SIG-M5 treated with dmso at 0.1 percent for 504 hours (cell line): Measurements from ENCODE around the gene UBAC2.

Experiments used
- DNase-seq: peaks from one replicate; lab custom pipeline; 2025; ENCODE audit not compliant: unreplicated experiment; lab: John Stamatoyannopoulos, UW

Gene UBAC2

DNA sequence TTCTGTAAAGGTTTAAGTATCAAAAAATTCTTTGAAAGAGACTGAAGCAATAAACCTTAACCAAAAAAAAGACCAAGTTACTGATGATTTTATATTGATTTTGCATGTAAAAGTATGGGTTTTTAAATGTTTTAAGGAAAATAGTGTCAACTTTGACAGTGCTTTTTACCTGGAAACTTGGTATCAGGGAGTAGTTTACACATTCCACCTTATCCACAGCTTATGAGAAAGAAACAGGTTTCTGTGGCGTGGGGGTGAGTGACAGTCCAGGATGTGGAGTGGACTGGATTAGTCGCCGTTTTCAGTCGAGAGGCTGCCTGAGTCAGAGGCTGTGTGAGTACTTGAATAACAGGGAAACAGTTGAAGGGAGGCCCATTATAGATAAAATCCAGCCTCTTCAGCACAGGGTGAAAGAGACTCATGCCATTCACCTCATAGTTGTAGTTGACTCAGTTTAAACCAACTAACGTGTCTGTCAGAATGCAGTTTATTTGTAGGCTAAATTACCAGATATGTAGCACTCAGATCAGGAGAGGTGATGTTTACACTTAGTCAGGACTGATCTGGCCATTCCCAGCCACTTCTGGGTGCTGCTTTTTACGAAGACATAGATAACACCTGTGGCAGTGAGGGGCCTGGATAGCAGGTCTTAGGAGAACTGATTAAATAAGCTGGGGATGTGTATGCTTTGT is 107.1 kb downstream of the UBAC2 start:
- DNase-seq: peak; percentile 35

DNA sequence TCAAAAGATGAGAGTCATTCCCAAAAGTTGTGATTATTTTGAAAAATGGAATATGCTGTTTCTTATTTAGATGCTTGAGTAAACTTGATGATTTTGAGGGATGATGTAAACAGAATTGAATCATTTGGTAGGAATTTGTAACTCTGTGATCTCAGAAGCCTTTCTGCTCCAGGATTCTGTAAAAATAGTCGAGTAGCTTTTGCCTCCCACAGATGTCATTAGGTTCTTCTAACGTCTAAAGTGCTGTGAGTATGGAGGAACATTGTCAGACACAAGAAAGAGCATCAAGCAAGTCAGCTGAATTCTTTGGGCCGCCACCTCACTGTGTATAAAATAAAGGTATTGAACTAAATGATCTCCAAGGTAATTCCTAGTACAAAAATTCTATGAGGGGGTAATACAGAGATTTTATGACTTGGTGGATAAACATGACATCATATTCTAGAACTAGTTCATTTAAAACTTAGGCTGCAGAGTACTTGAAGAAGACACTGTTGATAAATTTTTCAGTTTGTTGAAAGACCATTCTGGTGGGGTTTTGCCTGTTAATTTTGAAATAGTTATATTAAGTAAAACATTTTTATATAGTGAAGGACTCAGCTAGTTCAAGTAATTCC is 107.9 kb downstream of the UBAC2 start:
- no peak for DNase-seq

DNA sequence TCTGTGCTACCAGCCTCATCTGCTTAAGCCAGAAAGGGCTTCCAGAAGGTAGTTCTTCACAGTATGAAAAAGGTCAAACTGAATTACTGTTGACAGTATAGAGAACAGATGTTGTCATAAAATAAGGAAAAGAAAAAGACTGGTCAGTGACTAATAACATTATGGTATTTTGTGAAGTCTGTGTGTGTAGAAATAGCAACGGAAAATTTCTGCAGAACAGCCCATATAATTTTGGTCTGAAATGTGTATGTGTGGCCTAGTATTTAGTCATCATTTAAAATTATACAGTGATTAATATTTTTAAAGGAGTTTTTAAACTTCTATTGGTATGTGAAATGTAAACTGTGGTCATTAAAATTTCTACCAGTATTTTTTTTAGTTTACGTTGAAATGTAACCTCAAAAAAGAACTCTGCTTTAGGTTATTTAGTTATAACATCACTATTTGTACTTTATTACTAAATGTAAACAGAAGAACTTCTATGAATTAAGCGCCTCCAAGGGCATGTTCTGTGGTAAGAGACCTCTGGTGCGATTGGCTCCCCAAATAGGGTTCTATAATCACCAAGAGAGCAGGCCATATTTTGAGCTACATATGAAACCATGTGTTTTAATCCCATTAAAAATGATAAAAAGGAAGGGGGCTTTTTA is 109.9 kb downstream of the UBAC2 start:
- DNase-seq: peak; percentile 75

DNA sequence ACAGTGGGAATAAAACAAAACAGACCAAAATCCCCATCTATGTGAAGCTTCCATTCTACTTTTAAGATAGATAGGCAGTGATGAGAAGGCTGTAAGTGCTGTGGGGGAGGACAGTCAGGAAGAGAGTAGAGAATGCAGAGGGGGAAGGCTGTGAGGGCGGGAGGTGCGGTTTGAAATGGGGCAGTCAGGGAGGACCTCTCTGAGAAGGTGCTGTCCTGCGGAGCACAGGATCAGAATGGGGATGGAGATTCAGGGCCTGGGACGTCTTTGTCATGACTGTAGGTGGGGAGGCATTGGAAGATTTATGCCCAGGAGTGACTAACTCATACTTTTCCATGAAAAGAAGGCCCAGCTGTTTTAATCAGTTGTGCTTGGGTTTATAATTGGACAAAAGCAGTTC is 110.5 kb downstream of the UBAC2 start:
- DNase-seq: no peak

DNA sequence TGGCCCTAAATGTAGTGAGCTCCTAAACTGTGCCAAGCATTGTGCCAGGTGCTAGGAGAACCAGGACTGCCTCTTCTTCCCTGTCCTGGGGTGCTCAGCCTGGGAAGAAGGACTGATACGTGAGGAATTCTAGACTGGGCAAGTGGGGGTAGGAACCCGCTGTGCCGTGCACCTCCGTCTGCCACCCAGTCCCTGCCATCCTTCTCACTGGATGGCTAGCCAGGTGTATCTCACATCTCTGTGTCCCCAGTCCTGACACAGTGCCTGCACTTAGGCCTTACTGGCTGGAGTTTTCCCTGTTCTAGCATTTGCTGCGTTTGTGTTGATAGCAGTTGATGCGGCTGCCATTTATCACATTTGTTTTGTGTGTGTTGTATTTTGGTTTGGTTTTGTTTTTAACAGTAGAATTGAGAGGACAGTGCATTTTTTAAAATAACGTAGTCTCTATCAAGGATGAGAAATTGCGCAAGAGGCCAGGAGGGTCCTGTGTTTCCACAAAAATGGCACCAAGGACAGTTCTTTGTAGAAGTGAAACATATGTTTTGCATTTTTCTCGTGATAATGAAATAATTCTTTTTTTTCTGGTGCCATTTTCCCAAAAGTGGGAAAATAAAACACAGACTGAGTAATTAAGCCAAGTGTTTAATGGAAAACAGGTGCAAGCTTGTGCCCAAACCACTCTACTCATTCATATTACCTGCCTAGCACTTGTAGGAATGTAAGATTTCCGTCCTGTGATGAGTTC is 111.3 kb downstream of the UBAC2 start:
- peak; percentile 18 for DNase-seq

DNA sequence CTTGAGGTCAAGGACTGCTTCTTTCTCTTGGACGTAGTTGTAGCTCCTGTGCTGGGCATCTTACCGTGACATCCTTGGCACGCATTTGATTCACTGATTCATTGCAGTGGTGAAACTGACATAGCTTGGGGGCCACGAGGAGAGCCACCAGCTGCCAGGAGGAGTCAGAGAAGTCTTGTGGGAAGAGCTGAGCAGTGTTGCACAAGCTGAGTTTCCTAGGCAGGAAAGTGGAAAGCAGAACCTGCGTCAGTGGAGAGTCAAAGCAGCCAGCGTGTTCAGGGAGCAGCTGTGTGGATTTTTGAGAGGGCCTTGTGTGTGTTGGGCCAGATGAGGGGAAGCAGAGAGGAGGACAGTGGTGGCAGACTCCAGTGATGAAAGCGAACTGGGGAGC is 111.8 kb downstream of the UBAC2 start:
- peak; percentile 100 for DNase-seq

DNA sequence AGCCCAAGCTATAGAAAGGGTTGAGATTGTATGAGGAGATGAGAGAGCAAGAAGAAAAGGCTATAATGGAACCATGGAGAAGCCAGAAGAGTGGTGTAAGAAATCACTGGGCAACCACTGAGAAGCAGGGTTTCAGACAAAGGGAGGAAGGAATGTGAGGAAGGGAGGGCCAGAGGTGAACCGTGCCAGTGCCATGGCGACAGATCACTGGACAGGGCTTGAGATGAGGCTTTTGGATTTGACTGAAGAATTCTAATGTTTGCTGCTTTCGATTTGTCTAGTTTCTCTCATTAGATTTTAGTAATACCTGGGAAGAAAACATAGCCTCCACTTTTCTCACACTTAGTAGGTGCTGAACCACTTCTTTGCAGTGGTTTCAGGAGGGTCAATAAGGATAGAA is 112.8 kb downstream of the UBAC2 start:
- DNase-seq: no peak

DNA sequence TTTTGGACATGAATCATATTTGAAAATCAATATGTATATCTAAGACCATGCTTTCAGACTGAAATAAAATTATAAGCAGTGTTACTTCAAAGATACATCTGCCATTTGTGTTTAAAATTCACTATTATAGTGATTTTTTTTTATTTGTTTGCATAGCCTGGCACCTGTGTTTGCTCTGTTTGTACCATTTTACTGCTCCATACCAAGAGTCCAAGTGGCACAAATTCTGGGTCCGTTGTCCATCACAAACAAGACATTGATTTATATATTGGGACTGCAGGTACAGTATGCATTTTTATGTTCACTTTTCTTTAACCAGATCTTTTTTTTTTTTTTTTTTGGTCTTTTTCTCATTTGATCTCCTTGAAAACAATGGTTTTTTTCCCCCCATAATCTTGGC is 113.3 kb downstream of the UBAC2 start:
- no peak for DNase-seq

DNA sequence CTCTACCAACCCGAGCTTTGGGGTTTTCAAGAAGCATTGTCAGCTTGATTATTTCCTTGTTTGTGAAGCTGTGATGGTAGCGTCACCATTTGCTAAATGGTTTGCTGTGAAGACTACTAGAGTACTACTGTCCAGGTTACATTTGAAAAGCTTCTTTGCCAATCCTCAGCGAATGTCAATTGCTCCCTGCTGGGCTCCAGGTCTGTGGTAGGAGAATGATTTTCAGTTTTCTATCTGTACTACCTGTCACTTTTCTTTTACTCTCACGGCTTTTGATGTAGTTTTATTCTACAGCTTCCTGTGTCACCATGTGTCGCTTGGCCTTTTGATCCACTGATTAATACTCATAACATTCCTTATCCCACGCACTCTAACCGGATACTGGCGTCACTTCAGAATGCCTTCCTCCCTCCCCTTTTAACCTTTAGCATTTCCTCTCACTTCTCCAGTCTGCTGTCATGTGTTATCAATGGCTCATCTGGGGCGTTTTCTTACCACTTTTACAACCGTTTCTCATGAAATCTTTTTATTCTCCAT is 114.1 kb downstream of the UBAC2 start:
- no peak for DNase-seq

DNA sequence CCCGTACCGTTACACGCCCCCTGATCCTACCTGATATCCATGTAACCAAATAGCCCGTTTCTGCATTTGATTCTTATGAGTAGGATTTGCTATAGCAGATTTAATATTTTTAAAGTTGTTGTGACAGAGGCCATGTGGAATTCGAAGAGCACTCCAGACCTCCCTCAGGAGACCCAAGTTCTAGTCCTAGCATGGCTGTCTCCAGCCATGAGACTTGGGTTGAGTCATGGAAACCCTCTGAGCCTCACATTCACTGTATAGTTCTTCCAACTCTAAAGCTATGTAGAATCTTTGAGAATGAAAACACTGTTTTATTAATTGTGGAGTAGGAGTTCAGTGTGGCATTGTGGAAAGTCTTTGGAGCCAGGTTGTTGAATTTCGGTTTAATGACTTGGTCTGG is 114.5 kb downstream of the UBAC2 start:
- DNase-seq: no peak

DNA sequence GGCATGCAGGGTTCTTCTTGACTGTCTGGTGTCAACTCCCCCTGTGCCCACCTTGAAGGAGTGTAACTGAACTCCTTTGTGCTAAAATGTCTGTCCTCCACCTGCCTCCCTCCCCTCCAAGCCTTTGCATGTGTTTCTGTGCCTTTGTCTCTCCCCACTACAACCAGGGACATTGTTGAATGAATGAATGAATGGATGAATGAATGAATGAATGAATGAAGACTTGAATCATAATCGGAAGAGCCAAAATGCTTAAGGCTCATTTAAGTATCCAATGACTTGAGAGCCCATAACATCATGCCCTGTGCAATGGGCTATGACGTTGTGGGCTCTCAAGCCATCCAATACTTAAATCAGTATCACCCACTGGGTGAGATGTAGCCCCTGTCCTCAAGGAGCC is 115.6 kb downstream of the UBAC2 start:
- DNase-seq: no peak

DNA sequence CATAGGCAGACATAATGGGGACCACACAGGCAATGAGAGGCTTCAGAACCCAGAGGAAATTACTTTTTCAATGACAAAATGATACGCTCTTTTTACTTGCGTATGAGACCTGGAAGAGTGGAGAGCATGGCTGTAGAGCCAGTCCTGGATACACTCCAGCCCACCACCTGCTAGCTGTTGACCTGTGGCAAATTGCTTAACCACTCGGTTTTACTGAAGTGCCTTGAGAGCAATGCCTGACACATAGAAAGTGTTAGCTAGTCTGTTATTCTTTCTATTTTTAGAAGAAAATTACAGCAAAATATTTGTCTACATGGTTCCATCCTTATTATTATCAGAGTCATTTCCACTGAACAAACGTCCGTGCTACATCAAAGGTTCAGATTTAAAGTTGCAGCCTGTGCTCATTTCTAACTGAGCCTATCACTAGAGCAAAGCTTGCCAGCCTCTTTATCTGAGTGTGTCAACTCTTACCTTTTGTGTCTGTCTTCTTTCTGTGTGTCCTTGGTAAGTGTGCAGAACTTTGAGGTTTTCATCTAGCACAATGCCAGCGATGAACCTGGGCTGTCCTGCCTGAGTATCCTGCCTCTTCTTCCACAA is 116.1 kb downstream of the UBAC2 start:
- no peak for DNase-seq

DNA sequence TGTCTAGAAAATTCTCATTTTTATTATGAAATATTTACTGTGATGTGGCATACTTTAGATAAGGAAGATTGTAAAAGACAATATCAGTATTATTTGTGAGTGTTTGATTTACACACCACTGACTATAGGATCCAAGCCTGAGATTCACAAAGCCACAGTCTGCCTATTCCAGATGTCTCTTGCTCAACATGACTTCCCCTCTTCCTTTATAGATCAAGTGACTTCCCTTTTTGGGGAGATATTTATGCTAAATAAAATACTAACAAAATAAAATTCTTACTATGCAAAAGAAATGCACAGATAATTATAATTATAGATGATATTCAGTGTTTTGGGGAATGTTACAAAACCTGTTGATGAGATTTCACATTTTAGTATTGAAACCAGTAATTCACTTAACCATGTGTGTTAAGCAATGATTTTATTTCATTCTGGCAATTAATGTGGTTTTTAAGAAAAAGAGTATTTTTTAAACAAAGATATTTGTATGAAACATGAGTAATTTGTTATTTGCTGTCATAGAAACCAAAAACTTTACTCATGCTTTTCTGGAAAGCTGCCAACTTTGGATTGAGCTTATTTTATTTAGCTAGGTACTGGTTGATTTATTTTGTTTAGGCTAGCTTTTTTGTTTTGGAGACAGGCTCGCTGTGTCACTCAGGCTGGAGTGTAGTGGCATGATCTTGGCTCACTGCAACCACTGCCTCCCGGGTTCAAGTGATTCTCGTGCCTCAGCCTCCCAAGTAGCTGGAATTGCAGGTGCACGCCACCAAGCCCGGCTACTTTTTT is 120.2 kb downstream of the UBAC2 start:
- peak; percentile 94 for DNase-seq

DNA sequence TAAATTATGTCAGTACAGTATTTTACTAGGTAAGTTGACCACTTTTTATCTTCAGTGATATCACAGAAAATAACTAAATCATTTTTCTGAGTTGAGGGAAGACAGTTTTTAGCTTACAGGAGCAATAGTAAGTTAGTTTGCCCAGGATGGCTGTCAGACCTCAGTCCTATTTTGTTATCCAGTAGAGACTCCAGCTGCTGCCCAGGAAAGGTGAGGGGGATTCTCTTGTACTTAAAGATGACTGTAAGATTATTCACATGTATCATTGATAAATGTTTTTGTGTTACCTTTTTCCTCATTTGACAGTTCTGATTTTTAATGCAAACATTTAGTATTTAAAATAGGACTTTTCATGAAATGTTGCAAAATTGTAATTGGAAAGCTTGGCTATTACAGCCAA is 121.1 kb downstream of the UBAC2 start:
- DNase-seq: no peak

DNA sequence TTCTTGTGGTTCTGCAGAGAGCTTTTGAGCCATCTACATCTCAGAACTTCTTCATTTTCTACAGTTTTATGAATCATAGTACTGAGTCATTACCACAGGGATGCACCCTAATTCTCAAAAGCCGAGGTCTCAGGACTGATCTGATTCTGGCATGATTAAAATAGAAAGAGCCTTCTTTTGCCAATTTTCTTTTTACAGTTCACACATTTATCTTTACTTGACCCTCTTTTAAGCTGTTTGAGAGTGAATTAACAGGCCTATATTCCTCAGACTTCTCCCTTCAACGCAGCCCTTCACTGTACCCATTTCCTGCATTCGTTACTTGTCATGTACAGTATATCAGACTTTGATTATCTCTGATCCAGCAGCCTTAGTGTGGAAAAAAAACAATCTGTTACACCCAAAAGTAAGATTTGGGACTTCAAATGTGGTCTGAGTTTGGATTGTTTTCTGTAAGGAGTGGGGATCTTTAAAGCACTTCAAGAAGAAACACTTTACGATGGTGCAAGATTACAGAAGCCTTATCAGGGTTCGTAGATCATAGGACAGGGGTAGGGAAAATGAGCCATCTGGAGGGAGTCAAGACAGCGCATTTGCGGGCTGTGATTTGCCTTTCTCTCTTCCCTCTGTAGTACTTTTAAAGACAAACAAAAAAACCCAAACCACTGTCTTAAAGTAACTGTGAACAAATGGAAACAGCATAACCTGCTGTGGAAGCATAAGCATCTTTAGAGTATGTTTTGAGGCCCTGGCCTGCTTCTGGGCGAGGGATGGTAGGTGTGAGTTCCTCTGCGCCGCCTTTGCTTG is 121.8 kb downstream of the UBAC2 start:
- DNase-seq: peak; percentile 91

DNA sequence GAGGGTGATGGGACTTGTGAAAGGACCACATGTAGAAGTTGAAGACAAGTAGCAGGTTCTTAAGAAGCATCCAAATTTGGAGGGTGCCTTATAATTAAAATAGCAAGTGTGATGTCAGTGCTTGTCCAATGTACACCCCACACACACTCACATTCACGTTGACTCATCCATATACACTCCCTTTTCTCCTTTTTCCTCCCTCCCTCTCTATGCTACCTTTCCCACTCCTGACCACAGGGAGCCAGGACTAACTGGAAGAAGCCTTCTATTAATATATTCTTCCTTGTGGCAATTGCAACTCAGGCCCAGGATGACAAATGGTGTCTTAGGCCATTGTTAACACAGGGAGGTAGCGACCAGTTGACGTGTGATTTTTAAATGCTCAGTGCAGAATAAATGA is 122.8 kb downstream of the UBAC2 start:
- DNase-seq: no peak

DNA sequence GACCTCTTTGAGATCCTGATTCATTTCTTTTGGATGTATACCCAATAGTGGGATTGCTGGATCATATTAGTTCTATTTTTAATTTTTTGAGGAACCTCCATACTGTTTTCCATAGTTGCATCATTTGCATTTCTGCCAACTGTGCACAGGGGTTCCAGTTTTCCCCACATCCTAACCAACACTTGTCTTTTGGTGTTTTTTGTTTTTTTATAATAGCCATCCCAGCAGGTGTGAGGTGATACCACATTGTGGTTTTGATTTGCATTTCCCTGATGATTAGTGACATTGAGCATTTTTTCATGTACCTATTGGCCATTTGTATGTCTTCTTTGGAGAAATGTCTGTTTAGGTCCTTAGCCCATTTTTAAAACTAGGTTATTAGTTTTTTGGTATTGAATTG is 125.4 kb downstream of the UBAC2 start:
- DNase-seq: no peak

DNA sequence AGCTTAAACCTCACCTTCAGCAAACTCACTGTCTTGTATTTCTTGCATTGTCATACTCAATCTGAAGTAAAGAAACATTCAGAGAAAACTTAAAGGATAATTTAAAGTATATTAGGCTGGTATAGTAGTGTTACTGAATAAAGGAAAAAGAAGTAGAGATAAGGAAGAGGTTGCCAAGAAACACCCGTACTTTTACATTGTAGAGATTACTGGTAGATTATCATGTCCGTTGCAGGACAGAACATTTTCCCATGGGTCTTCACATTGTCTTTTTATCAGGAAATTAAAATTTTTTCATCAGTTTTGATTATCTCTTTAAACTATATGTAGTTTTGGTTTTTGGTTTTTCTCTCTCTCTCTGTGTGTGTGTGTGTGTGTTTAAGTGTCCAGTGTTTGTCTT is 126.5 kb downstream of the UBAC2 start:
- DNase-seq: no peak

DNA sequence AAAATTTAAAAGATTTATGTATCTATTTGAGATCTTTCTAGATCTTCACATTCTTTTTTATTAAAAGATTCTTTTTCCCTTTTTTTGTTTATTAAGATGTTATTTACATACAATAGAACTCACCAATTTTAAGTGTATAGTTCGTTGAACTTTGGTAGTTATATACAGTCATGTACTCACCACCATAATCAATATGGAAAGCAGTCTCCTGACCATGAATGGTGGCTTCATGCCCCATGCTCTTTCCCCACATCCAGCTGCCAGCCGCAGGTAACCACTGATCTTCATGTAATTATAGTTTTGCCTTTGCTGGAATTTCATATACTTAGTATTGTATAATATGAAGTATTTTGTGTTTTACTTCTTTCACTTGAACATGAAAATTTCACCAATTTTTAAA is 127.1 kb downstream of the UBAC2 start:
- no peak for DNase-seq

DNA sequence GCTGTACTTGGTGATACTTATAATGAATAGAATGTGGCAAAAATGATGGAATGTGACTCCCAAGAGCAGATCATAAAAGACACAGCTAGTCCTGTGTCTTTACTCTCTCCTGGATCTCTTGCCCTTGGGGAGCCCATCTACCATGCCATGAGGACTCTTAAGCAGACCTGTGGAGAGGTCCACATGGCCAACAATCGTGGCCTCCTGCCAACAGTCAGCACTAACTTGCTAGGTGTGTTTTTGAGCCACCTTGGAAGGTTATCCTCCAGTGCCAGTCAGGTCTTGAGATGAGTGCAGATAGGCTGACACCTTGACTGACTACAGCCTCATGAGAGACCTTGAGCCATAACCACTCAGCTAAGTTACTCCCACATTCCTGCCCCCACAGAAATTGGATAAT is 128.8 kb downstream of the UBAC2 start:
- DNase-seq: no peak
